ENCODE data around the gene PPL.
"Not testable (repeated sequence)": the region's sequence is repeated elsewhere in the genome, so short reads cannot be mapped to it uniquely, and the experiment has no call there.

PPL gene

DNA sequence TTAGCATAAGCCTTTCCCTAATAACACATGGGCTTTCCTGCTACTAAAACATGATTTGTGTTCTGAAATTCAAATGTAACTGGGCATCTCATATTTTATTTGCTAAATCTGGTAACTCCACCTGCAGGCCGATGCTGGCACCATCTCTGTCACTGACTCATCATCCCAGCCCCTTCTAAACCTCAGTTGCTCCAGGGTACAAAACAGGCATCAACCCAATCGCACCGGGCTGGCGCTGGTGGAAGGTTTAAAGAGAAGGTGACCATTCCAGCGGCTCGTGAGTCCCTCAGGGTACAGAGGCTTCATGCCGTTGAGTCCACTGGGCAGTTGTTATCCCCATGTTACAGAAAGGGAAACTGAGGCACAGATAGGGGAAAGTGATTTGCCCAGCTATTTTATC is 27.1 kb downstream of the PPL start:
- DNase-seq (ENCODE audit: low read depth, low spot score): no peak

DNA sequence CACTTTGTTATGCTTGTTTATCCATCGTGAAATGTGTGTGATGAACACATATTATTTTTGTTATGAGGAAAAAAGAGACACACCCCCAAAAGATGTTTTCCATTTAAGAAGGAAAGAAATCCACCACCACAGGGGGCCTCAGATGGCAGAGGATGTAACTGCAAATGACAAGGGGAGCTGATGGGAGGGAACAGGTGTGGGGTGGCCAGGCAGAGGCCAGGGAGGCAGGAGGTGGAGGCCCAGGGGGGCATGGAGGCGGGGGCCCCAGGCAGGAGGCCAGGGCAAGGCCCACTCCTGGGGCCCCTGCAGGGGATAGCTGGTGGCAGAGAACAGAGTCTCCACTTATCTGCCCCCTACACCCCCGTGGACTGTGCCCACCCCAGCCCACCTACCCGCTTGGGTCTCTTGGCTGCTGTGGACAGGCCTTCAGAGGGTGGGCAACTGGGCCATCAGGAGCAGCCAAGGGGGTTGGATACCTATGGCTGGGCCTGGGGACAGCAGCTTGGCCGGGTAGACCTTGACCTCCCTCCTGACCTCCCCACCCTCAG is 28.0 kb downstream of the PPL start:
- DNase-seq (ENCODE audit: low read depth, low spot score): no peak

DNA sequence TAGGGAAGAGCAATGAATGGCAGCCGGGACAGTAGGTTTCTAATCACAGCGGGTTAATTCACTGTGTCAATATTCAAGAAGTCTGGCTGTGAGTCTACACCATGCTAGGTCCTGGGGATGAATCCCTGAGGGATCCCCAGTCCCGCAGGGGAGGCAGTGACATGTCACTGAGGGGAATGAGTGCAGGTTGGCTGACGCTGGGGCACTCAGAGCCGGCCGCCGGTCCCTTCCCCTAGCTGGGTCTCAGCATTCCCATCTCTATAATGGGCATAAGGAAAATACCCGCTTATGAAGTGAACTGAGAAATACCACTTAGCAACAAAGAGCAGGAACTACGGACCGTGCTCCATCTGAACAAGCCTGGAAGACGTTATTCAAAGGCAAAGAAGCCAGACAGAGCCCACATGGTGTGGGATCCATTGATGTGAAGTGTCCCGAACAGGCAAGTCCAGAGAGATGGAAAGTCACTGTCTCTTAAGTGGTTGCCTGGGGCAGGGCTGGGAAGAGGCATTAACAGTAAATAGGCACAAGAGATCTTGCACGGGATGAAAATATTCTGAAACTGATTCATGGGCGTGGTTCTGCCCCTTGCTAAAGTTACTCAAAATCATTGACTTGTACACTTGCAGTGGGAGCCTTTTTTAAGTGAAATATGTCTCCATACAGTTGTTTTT is 31.9 kb downstream of the PPL start:
- no peak for DNase-seq (ENCODE audit: low read depth, low spot score)

DNA sequence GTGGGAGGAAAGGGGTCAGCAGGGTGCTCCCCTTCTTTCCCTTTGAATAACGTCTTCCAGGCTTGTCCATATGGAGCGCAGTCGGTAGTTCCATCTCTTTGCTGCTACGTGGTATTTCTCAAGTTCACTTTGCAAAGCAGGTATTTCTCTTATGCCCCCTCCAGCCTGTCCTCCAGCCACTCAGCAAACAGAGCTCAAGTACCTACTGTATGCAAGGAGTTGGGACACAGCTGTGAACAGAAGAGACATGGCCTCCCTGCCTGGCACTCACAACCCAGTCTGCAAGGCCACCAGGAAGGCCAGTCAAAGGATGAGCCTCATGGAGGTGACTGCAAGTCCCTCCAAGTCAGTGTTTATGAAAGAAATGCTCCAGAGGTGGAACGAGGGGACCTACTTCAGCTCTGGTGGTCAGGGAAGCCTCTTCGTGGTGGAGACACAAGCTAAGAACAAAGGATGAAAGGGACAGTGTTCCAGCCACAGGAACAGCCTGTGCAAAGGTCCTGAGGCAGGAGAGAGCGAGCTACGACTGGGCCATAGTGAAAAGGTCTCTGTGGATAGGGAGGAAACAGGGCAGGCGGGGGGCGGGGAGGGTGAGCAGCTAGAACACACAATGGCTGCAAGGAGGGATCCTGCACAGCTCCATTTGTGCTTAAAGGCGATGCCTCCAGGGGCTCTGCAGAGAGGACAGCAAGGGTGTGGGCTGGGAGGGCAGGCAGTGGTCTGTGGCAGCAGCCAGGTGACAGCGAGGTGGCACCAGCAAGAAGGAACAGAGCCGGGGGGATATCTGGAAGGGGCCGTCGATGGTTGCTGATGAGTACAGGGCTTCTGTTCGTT is 32.6 kb downstream of the PPL start:
- no peak for DNase-seq (ENCODE audit: low read depth, low spot score)

DNA sequence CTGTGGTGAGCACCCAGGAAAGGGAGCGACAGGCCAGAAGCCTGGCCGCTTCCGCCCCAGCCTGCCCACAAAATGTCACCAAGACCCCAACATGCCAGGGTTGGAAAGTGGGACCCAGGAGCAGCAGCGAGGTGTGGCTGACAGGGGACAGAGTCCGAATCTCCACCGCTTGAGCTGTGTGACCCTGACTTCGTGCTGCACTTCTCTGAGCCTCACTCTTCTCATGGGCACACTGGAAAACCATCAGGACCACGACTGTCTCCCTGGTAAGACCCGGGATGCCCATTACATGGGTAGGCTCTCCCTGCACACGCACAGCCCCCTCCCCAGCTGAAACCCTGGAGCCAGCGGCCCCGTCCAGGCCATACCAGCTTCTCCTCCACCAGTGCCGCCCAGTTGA is 34.9 kb downstream of the PPL start:
- DNase-seq (ENCODE audit: low read depth, low spot score): no peak

DNA sequence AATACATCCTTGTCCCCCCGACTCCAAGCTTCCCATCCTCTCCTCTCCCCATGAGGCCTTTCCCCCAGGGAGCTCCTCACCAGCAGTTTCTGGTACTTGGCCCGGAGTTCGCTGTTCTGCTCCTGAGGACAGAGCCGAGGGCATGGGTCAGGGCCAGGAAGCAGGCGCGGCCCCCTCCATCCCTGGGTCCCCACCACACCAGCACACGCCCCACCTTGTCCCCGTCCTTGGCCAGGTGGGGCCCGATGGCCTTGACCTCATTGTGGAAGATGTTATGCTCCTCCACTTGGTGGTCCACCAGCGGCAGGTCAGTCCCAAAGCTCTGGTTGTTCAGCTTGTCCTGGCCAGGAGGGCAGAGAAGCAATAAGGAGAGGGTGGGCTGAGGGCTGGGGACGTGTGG is 36.2 kb downstream of the PPL start:
- DNase-seq (ENCODE audit: low read depth, low spot score): no peak

DNA sequence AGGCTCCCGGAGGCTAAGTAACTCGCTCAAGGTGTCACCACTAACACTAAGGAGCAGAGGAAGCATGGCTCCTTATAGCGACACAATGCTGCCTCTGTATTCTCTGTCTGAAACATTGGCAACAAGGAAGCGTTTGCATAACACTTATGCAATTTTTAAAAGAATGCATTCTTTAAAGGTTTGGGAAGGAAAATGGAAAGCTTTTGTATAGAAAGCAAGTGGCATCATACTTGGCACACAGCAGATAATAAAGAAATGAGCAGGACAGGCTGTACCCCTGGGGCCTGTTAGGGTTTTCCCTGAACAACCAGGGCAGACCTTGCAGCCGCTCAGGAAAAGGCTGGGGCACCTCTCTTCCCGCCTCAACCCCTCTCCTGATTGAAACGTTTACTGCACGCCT is 36.9 kb downstream of the PPL start:
- DNase-seq (ENCODE audit: low read depth, low spot score): no peak

DNA sequence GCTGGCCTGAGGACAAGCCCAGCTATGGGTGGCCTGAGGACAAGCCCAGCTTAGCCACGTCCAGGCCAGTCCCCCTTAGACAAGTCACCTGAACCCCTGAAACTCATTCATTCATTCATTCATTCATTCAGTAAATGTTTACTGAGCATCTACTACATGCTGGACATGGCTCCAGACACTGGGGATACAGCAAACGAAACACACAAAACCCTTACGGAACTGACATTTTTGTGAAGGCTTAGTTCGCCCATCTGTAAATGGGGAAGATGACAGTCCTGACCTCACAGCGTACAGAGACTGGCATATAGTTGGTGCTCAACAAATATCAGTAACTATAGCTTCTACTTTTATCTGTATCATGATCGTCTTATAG is 37.5 kb downstream of the PPL start:
- no peak for DNase-seq (ENCODE audit: low read depth, low spot score)

DNA sequence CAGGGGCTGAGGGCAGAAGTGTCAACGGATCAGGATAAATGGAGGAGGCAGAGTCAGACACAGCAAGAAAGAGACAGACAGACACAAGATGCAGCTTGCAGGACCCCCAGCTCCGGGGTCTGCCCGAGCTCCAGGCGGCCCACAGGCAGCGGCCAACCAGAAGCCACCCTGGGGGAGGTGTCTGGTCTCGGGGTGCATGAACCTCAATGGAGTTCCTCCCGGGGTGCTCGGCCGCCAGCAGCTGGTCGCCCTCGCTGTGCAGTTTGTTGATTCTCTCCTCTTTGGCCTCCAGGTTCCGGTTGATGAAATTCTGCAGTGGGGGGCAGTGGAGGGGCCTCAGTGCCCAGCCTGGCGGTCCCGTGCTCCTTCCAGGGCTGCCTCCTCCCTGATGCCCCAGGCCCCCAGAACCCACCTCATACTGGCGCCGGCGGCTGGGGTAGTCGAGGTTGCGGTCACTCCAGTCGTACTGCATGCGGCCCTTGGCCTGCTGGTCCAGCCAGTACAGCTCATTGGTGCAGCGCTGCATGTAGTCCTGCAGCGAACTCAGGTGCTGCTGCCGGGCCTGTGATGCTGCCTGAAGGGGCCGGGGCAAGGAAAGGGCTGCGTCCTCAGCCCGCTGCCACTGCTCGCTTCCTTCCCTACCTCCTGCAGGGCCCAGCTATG is 38.0 kb downstream of the PPL start:
- no peak for DNase-seq (ENCODE audit: low read depth, low spot score)

DNA sequence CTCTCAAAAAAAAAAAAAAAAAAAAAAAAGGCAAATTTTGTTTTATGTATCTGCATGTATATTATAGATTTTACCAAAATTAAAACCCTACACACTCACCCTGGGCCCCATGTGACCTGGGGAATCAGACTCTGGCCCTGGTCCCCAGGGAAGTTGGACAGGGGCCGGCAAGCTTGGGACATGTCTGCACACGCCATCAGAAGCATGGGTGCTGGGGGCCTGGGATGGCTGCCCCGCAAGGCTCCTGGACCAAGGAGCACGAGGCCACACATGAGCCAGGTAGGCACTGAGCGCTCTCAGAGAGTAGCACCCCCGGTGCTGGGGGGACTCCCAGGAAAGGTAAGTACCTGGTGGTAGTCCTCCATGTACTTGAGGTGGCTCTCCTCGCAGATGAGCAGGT is 39.6 kb downstream of the PPL start:
- no peak for DNase-seq (ENCODE audit: low read depth, low spot score)

DNA sequence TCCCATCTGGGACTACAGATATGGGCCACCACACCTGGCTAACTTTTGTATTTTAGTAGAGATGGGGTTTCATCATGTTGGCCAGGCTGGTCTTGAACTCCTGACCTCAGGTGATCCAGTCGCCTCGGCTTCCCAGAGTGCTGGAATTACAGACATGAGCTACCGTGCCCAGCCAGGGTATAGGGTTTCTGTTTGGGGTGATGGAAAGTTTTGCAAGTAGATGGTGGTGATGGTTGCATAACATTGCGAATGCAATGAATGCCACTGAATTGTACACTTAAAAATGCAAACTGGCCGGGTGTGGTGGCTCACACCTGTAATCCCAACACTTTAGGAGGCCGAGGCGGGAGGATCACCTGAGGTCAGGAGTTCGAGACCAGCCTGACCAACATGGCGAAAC is 40.2 kb downstream of the PPL start:
- not testable (repeated sequence) for DNase-seq (ENCODE audit: low read depth, low spot score)

DNA sequence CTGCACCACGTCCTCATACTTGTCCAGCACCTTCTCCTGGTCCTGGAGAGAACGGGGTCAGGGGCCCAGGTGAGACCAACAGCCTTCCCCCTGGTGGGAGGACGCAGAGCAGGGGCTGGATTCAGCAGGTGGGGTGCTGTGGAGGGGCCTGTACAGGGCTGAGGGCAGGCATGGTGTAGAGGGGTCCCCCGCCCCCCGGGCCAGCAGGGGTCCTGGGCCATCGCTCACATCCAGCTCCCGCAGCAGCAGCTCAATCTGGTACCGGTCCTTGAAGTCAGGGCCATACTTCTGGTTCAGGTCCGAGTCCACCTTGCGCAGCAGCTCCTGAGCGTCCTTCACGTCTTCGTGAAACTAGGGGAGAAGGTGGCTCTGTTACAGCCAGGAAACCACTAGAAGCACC is 41.6 kb downstream of the PPL start:
- no peak for DNase-seq (ENCODE audit: low read depth, low spot score)

DNA sequence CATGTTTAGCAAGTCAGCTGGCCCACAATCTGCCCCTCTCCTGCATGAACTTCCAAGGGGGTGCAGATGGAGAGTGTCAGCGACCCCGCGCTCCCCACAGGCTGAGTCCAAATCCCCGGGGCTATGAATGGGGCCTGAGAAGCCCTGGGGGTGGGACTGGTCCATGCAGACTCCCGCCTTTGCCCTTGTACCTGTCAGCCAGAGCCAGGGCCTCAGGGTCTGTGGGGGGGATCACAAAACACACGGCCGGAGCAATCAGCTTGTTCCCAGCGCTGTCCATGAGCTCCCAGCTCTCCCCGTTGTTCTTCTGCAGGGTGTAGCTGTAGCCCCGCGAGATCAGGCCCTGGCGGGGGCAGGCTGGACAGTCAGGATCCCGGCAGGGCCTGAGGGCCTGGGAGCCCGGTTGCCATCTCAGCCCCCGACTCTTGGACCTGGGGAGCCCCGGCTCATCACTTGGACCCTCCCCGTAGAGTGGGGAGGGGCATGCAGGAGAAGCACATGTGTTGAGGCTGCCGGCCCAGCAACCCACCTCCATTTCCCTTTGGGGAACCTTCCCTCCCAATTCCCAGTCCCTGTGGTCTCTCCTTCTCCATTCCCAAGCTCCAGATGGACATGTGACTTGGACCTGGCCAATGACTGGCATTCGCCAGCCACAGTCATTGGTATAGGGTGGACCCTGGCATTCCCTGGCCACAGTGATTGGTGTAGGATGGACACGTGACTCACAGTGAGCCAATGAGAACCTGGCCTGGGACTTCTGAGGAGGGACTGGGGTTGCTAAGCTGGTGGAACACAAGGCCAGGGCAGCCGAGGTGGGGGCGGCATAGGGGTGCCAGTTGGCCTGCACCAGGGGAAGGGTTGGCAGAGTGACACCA is 42.4 kb downstream of the PPL start:
- peak; percentile 9 for DNase-seq (ENCODE audit: low read depth, low spot score)

DNA sequence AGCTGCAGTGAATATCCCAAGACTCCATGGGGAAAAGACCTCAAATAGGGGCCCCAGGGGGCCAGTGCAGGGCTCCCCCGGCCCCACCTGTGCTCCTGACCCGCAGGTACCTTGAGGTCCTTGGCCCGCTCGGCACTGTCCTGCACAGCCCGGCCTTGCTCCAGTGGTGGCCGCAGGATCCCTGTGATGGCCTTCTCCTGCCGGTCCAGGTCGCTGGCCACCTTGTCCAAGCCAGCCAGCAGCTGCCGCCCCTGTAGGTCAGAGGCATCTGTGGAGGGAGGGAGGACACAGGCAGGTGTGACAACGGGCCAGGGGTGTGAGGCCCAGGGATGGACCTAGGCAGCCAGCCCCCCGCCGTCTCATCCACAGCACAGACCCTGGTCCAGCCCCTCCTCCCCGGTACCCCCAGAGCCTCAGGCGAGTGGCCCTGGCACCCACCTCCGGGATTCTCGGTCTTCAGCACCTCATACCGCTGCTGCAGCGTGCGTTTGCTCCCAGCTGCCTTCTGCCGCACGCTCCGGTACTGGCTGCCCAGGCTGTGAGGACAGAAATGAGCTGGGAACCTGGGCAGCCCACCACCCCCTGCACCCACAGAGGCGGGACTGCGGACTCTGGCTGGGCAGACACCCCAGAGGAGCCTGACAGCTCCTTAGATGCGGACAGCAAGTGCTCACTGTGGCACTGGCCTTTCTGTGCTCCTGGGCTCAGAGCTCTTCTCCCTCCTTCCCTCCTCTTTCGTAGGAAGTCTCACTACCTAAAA is 43.7 kb downstream of the PPL start:
- DNase-seq (ENCODE audit: low read depth, low spot score): no peak

DNA sequence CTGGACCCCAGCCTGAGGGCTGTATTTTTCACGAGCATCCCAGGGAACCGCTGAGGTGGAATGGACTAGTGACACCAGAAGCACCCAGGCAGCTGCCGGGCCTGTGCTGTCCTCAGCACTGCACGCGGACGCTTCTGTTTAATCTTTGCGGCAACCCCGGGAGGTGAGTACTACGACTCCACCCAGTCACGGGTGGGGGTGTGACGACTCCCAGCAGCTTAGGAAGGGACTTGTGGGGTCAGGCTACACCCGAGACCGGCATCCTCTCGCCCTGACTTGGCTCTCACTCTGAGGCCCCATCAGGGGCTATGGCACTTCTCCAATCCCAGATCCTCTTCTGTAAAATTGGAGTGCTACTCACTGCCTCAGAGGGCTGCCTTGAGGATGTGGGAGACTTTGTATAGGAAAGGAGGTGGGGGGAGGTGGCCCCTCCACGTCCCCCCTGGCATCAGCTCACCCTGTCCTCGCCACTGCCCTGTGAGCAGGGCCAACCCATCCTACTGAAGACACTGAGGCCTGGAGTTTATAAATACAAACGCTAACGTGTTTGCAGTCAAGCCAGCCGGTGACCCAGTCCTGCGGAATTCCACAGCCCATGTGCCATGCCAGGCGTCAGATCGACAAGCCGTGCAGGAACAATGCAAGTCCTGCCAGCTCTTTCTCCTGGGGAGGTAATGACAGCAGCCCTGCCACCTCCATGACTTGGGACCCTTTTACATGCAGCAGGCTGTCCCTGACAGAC is 44.4 kb downstream of the PPL start:
- DNase-seq (ENCODE audit: low read depth, low spot score): no peak

DNA sequence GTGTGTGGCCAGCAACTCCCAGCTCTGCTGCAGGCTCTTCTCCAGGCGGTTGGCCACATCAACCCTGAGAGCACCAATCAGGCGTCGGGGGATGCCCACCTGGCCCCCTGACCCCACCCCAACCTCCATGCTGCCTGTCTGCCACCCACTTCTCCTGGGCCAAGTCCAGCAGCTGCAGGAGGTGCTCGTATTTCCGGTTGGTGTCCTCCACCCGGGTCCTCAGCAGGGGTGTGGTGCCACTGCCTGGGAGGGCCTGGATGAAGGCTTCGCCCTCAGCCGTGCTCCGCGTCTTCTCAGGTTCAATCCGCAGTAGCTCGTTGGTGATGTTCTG is 45.1 kb downstream of the PPL start:
- no peak for DNase-seq (ENCODE audit: low read depth, low spot score)

DNA sequence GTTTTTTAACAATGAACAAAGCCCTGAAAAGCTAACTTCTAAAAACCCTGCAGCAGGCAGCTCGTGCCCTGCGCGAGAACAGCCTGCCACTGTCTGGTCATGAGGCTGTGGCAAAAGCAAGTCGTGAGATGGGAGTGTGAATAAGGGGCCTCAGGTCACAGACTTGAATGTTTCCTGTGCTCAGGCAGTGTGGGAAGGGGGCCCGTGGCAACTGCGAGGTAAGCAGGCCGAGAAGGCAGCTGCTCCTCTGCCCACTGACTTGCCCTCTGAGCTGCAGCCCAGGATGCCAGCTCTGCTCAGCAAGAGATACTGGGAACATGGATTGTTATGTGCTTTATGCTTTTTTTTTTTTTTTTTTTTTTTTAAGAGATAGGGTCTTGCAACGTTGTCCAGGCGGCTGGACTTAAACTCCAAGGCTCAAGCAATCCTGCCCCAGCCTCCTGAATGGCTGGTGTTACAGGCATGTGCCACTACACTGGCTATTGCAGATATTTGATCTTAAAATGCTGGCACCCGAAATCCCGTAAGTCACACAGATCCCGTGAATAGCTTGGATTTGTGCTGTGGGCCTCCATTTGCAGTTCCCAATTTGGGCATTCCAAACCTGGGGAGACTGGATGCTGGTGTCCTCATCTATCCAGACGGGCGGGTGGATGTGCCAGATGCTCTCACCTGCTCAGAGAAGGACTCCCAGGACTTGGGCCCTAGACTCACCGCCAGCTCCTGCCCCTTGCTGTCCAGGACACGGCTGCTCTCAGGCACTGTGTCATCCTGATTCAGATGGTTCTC is 45.7 kb downstream of the PPL start:
- no peak for DNase-seq (ENCODE audit: low read depth, low spot score)

DNA sequence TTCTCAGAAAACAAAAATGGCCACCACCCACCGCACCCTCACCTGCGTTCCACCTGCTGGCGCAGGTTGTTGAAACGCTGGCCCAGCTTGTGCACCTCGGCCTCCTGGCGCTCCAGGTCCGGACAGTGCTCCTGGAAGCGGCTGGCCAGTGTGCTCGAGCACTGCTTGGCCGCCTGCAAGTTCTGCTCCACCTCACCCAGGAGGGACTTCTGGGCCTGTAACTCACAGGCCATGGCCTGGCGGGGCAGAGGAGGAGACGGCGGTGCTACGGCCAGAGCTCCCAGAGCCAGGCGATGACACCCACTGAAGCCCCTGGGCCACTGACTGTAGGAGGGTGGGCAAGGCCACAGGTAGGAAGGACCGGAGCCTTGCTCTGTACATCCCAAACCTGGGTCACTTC is 46.3 kb downstream of the PPL start:
- DNase-seq (ENCODE audit: low read depth, low spot score): no peak

DNA sequence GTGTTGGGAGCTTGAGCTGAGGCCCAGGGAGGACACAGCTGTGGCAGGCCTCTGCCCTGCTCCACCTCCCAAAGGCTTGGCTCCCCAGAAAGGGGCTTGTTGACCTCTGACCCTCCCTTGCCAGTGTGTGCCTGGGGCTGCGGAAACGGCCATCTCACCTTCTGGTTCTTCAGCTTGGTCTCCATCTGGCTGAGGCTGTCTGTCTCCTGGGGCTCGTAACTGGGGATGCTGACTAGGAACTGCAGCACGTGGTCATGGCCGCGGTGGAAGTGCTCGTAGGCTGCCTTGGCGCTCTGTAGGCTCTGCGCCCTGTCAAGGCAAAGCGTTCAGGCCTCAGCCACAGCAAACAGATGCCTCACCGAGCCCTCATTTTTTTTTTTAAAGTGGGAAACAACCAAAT is 46.9 kb downstream of the PPL start:
- DNase-seq (ENCODE audit: low read depth, low spot score): no peak
